ENCODE measurements around the gene ZNF8.

DNA sequence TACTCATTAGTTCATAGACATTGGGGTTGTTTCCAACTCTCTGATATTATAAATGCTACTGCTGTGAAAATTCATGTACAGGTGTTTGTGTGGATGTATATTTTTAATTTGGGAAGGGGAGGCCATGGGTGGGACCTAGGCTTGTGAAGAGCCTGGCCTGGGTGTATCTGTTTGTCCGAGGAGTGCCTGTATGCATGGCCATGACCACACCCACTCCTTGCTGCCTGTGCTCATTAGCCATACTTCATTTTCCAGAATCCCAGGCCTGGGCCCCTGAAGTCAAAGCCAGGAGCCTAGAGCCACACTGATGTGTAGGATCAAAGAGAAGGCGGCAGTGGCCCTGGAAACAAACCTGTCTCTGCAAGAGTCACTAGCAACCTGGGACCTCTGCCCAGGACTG lies 36.8 kb downstream of the ZNF8 start:
- TF ChIP-seq, protein P1, sequence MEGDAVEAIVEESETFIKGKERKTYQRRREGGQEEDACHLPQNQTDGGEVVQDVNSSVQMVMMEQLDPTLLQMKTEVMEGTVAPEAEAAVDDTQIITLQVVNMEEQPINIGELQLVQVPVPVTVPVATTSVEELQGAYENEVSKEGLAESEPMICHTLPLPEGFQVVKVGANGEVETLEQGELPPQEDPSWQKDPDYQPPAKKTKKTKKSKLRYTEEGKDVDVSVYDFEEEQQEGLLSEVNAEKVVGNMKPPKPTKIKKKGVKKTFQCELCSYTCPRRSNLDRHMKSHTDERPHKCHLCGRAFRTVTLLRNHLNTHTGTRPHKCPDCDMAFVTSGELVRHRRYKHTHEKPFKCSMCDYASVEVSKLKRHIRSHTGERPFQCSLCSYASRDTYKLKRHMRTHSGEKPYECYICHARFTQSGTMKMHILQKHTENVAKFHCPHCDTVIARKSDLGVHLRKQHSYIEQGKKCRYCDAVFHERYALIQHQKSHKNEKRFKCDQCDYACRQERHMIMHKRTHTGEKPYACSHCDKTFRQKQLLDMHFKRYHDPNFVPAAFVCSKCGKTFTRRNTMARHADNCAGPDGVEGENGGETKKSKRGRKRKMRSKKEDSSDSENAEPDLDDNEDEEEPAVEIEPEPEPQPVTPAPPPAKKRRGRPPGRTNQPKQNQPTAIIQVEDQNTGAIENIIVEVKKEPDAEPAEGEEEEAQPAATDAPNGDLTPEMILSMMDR (IDR thresholded peaks at IDR 0.05; ENCODE audit: poor library complexity, severe bottlenecking), result no peak
- TF ChIP-seq TAF1 (IDR thresholded peaks at IDR 0.05; ENCODE audit: low read depth) (no peak), EZH2 (IDR thresholded peaks at IDR 0.05; ENCODE audit: borderline replicate concordance, insufficient read depth, low read length, poor library complexity, severe bottlenecking) (no peak), SMC3 (conservative IDR thresholded peaks at IDR 0.05; ENCODE audit: poor library complexity) (no peak), MXI1 (conservative IDR thresholded peaks at IDR 0.05; ENCODE audit: poor library complexity, severe bottlenecking) (no peak)
